ENCODE data around the gene ZNF831. TPM values are rescaled to one million over a fixed set of nuclear protein-coding genes. Genes with fewer than 3 reads are reported as not detected.

ZNF831 gene
- total RNA-seq, 1 donor from 2014 or later, result 0.20 TPM

DNA sequence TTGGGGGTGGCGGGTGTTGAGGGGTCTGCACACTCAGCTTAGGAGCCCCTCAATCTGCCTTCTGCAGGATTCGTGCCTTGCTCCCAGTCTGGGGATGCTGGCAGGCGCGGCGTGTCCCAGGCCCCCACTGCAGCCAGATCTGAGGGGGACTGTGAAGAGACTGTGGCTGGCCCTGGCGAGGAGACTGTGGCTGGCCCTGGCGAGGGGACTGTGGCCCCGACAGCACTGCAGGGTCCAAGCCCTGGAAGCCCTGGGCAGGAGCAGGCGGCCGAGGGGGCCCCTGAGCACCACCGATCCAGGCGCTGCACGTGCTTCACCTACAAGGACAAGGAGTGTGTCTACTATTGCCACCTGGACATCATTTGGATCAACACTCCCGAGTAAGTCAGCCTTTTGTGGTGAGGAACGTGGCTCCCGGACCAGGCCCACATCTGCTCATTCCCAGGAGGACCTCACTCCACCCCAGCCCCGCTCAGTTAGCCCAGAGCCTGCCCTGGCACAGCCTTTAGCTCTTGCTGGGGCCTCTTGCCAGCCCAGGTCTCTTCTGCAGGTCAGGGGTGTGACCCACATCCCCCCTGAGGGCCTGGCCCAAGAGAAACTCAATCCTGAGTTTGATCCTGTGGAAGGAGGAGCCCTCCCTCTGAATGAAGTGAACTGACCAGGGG lies 137.9 kb downstream of the ZNF831 start:
- DNase-seq (ENCODE audit: low read depth in 2 of 2), result no peak

DNA sequence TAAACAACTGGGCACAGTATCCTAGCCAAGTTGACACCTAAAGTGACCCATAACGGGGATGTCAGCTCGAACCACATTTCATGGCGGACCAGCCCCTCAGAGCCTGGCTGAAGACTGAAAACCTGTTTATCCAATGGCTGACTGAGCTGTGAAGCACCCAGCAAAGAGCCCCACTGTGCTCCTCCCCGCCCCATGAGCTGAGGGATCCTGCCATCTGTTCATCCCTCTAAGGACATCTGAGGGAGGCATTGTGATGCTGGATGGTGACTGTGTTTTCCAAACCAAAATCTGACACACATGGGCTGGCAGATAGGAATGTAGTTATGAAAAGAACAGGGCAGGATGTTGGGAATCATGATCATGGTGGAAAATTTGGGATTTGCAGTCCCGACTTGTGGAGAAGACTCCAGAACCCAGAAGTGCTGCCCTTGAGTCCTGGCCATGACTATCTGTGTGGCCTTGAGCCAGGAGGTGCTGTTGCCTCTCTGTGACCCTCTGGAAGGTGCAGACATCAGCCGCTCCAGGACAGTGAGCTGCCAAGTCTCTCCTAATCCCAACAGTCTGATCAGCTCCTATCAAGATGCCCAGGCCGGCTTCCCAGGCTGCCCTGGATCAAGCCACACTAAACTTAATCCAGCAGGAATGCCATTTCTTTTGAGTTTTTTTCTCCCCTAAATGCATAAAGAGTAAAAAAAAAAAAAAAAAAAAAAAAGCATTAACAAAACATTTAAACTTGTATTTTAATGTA lies 142.5 kb downstream of the ZNF831 start:
- no peak for DNase-seq (ENCODE audit: low read depth in 2 of 2)

GRCh38 chr20:59307270-59307669 lies 143.6 kb downstream of the ZNF831 start:
- DNase-seq (ENCODE audit: low read depth in 2 of 2), result no peak

Other genes starting within 250 kb of the ZNF831 start
- gene NELFCD, start 182.6 kb upstream of the ZNF831 start, total RNA-seq, result 43.8 and 51.0 TPM in 2 replicates
- gene CTSZ, start 156.6 kb upstream of the ZNF831 start, total RNA-seq, result 203 and 287 TPM in 2 replicates
- not detected in 2 replicates for gene TUBB1, start 144.4 kb upstream of the ZNF831 start, total RNA-seq
- gene ATP5F1E, start 131.5 kb upstream of the ZNF831 start, total RNA-seq, result 41.6 and 80.0 TPM in 2 replicates
- gene PRELID3B, start 121.0 kb upstream of the ZNF831 start, total RNA-seq, result 71.5 and 86.5 TPM in 2 replicates
- not detected in 2 replicates for gene EDN3, start 136.8 kb downstream of the ZNF831 start, total RNA-seq

All from lung microvascular endothelial cell (primary cell).